ENCODE data around the gene ALDH16A1. TPM values are rescaled to one million over a fixed set of nuclear protein-coding genes. Genes with fewer than 3 reads are reported as not detected.

Gene ALDH16A1
- total RNA-seq, 2 donors from 2014 or later: 25.9 to 38.9 TPM

GRCh38 chr19:49408816-49409440 is 44.1 kb upstream of the ALDH16A1 start:
- DNase-seq (no peak), ATAC-seq (no peak)
- WGBS, 2 donors: 67 to 76% methylated on average over 6 to 7 of the region's 8 CpGs
- Histone ChIP-seq H3K4me1 (no peaks in the 10 kb centered on the region), H3K27ac (no peak overlapping the region), H3K4me3 (no peak overlapping the region), H3K9me3 (no peaks in the 10 kb centered on the region), H3K36me3 (replicated peaks in 1 of 2; ENCODE audit: insufficient read depth in 1 of 2, low read depth in 2 of 2) (no peaks in the 10 kb centered on the region), H3K27me3 (no peaks in the 10 kb centered on the region)
- intact Hi-C loops (cut with DNase I): no loop called here
- no peak for TF ChIP-seq POLR2A (IDR thresholded peaks at IDR 0.05)
- no peak for TF ChIP-seq CTCF (IDR thresholded peaks at IDR 0.05)

GRCh38 chr19:49409441-49410029 is 43.5 kb upstream of the ALDH16A1 start:
- intact Hi-C loops (cut with DNase I): no loop called here
- Histone ChIP-seq H3K4me1 (no peaks in the 10 kb centered on the region), H3K27me3 (no peaks in the 10 kb centered on the region), H3K27ac (no peak overlapping the region), H3K36me3 (replicated peaks in 1 of 2; ENCODE audit: insufficient read depth in 1 of 2, low read depth in 2 of 2) (no peaks in the 10 kb centered on the region), H3K9me3 (no peaks in the 10 kb centered on the region), H3K4me3 (no peak overlapping the region)
- 67 to 68% methylated on average over 5 of the region's 5 CpGs for WGBS, 2 donors
- ATAC-seq (no peak), DNase-seq (peak in 1 of 4 donors; percentile 16)
- TF ChIP-seq POLR2A (IDR thresholded peaks at IDR 0.05) (no peak), CTCF (IDR thresholded peaks at IDR 0.05) (no peak)

- Histone ChIP-seq H3K27me3 (no peaks in the 10 kb centered on the region), H3K9me3 (no peaks in the 10 kb centered on the region), H3K4me3 (no peak overlapping the region), H3K27ac (no peak overlapping the region), H3K4me1 (no peaks in the 10 kb centered on the region), H3K36me3 (replicated peaks in 1 of 2; ENCODE audit: insufficient read depth in 1 of 2, low read depth in 2 of 2) (no peaks in the 10 kb centered on the region)
- TF ChIP-seq POLR2A (IDR thresholded peaks at IDR 0.05): no peak
- no peak for ATAC-seq
- no peak for DNase-seq
- 80 to 89% methylated on average over 3 of the region's 3 CpGs for WGBS, 2 donors
- intact Hi-C loops (cut with DNase I): no loop called here
These were observed 41.2 kb upstream of the ALDH16A1 start for GRCh38 chr19:49411681-49412326.

DNA sequence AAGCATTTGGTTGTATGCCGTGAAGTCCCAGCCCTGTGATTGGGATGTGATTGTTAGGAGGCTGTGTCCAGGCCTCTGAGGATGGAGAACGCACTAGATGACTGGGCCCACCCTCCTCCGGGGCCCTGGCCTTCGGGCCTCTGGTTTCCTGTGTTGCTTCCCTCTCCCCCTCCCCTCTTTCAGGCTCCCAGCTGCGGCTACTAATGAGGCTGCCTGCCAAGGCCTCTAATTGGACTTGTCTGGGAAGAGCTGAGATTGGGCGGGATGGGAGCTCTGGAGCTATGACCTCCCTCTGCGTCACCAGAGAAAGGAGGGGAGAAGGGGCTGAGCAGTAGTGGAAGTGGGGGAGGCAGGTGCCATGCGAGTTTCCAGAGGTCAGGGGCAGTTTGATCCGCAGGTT is 39.7 kb upstream of the ALDH16A1 start:
- no peaks in the 10 kb centered on the region for H3K36me3 ChIP-seq (replicated peaks in 1 of 2; ENCODE audit: insufficient read depth in 1 of 2, low read depth in 2 of 2)
- WGBS, 2 donors: 68 to 70% methylated on average over 6 to 9 of the region's 9 CpGs

More for the DNA sequence above, 39.7 kb upstream of the ALDH16A1 start:
- ATAC-seq (no peak), DNase-seq (no peak)
- Histone ChIP-seq H3K27me3 (peaks cover 0 to under 1% of the 10 kb centered on the region in 2 donors), H3K4me1 (no peaks in the 10 kb centered on the region), H3K9me3 (no peaks in the 10 kb centered on the region), H3K4me3 (no peak overlapping the region), H3K27ac (no peak overlapping the region)
- TF ChIP-seq CTCF (IDR thresholded peaks at IDR 0.05) (no peak), POLR2A (IDR thresholded peaks at IDR 0.05) (no peak)
- intact Hi-C loops (cut with DNase I): no loop called here

All from body of pancreas (tissue), 4 donors.